ENCODE measurements around the gene ARHGAP25. TPM values are rescaled to one million over a fixed set of nuclear protein-coding genes. Genes with fewer than 3 reads are reported as not detected.

ARHGAP25 gene
- total and polyA plus RNA-seq, 2 donors (not counting 3 experiments of a cell fraction or from before 2014, with no cell fraction given): 0.50 to 2.0 TPM

- no peak for FAIRE-seq
- Histone ChIP-seq H3K27me3 (ENCODE audit: control insufficient read depth in 2 of 2, insufficient read depth in 2 of 2, low read length in 2 of 2) (peaks cover 19 to 42% of the 10 kb centered on the region in 2 experiments), H3K79me2 (ENCODE audit: control insufficient read depth, insufficient read depth, low read length) (no peaks in the 10 kb centered on the region), H3K9me3 (replicated peaks; ENCODE audit: control insufficient read depth, insufficient read depth, low read length) (no peaks in the 10 kb centered on the region), H3K4me3 (replicated peaks in 1 of 3; ENCODE audit: insufficient read depth in 1 of 3, low read depth in 1 of 3, low read length in 3 of 3) (no peak overlapping the region), H3K27ac (ENCODE audit: insufficient read depth, low read depth, low read length) (no peak overlapping the region), H3K4me1 (ENCODE audit: control insufficient read depth, extremely low read depth, insufficient read depth, low read length) (no peaks in the 10 kb centered on the region), H4K20me1 (replicated peaks; ENCODE audit: control insufficient read depth, extremely low read depth, insufficient read depth, low read length) (no peaks in the 10 kb centered on the region), H3K36me3 (ENCODE audit: control insufficient read depth in 2 of 2, extremely low read depth in 1 of 2, insufficient read depth in 2 of 2, low read length in 2 of 2) (no peaks in the 10 kb centered on the region), H3K9me1 (replicated peaks; ENCODE audit: control insufficient read depth, extremely low read depth, insufficient read depth, low read length) (no peaks in the 10 kb centered on the region), H2AFZ (ENCODE audit: low read depth, low read length) (no peak overlapping the region), H3K9ac (replicated peaks; ENCODE audit: extremely low read depth, insufficient read depth, low read length) (no peak overlapping the region), H3K4me2 (ENCODE audit: insufficient read depth, low read length) (no peak overlapping the region)
- BruUV-seq (replicated peaks): no TSS peak
- no peak for DNase-seq (ENCODE audit: low read depth, low spot score)
- TF ChIP-seq GATA2 (IDR thresholded peaks at IDR 0.05; ENCODE audit: insufficient read depth, insufficient read length, low read depth, low read length): no peak
- no peak for TF ChIP-seq MAX (IDR thresholded peaks at IDR 0.05; ENCODE audit: insufficient read depth, insufficient read length)
- TF ChIP-seq MYC (IDR thresholded peaks at IDR 0.05; ENCODE audit: low read depth, low read length): no peak
- TF ChIP-seq EZH2 (IDR thresholded peaks at IDR 0.05; ENCODE audit: borderline replicate concordance, low read depth, low read length, severe bottlenecking): no peak
- no peak for TF ChIP-seq CTCF (IDR thresholded peaks at IDR 0.05; ENCODE audit: extremely low read depth in 1 of 2, insufficient read depth in 1 of 2, low read depth in 1 of 2, low read length in 2 of 2)
- TF ChIP-seq JUN (IDR thresholded peaks at IDR 0.05; ENCODE audit: borderline replicate concordance, insufficient read depth, insufficient read length, low read depth): no peak
- TF ChIP-seq FOS (IDR thresholded peaks at IDR 0.05; ENCODE audit: borderline replicate concordance, insufficient read depth, low read length): no peak
- TF ChIP-seq POLR2A (IDR thresholded peaks at IDR 0.05; ENCODE audit: low read depth, low read length): no peak
- TF ChIP-seq POLR2AphosphoS5 (IDR thresholded peaks at IDR 0.05; ENCODE audit: insufficient read depth, low read depth, low read length): no peak
- dilution Hi-C loops (cut with MboI; ENCODE audit: extremely low pct_ligation_motif_present, low sequenced_read_pairs) (loop anchor here (25.0 kb wide), 1 partner anchor 223 kb away; no protein-coding TSS in a partner anchor), intact Hi-C loops (cut with micrococcal nuclease) (no loop called here)
- ChIA-PET CTCF (interaction anchor here (0.8 to 13.7 kb wide), 8 partner anchors 8 to 246 kb away, joined by 3 to 517 read pairs (median 33); partner anchors contain the start of genes APLF and FBXO48), POLR2A (no interaction called here)
These were observed 23.9 kb upstream of the ARHGAP25 start for GRCh38 chr2:68710756-68711155.

Measured in endothelial cell of umbilical vein (primary cell).